Stimulated activated CD4-positive, alpha-beta T cell treated with anti-CD3 and anti-CD28 coated beads, Interleukin-15, amount 100 ng/mL, for 24 hours (primary cell): ENCODE data around the gene EMSY.
"Not testable (repeated sequence)": the region's sequence is repeated elsewhere in the genome, so short reads cannot be mapped to it uniquely, and the experiment has no call there.

Experiments used
- DNase-seq: peaks from one replicate; pipeline ENCODE4 v3.0.0-alpha.2; 2020

The EMSY gene

DNA sequence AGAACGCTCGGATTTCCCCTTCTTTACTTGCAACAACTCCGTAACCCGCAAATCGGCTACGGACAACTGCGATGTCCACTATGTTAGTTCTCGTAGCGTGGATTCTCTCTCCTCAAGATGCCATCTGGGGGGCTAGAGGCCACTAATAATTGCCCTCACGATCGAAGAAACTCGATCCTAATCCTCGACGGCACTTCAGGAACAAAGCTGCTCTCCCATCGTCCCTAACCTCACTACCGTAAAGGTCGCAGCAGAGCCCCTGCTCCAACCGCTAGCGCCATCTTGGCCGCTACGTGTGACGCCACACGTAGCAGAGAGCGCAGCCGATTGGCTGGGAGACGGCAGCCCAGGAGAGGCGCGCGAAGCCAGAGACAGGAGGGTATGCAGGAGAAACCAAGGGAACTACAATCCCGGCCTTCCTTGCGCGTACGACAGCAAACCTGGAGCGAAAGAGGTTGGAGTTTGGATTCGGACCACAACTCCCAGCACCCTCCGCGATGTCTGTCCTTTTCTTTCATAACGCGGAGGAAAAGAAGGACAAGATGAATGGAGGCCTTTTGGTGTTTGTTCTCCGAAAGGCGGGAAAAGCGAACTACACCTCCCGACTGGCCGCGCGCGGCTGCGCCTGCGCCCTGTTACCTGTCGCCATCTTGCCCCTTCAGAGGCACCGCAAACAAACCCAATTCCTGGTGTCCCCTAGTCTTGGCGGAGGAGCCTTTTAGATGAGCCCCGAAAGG, at the start of gene EMSY:
EMSY (plus strand) TSS at position 635 of the 737 bp plus-strand sequence. CDS start 1,921 bp downstream, outside the sequence.
- peak; percentile 93 for DNase-seq

- DNase-seq: no peak
These were observed 49.5 kb upstream of the EMSY start for GRCh38 chr11:76395296-76395695.

DNA sequence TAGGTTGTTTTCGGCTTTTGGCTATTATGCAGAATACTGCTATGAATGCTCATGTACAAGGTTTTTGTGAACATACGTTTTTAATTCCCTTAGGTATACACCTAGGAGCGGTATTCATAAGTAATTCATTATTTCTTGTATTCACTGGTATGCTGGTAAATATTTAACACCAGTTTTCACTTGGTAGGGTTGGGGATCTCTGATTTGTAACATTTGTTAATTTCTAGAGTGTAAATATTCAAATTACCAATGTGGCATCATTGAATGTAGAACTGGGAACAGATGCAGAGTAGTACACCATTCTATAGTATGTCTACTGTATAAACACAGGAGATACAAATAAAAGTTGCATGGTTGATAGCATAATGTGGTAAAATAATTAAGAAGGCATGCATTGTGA, 47.4 kb upstream of the EMSY start:
- no peak for DNase-seq

GRCh38 chr11:76400967-76401366, 43.9 kb upstream of the EMSY start:
- DNase-seq: no peak

GRCh38 chr11:76401484-76401883, 43.3 kb upstream of the EMSY start:
- DNase-seq: not testable (repeated sequence)

DNA sequence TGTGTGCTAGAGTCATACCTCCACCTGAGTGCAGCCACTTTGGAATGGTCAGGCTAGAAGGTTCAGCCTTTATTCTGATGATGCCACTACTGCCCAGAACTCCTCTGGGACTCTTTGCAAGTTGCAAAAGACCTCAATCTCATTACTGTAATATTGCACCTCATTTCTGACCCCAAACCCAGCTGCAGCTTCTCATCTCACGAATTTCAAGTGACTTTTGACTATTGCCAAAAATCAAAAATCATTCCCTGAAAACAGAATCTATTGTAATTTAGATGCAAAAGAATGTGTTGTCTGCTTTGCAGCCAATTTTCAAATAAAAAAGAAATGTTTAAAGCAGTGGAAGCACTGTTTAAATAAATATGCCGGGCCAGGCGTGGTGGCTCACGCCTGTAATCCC, 38.5 kb upstream of the EMSY start:
- no peak for DNase-seq

- DNase-seq: no peak
These were observed 36.5 kb upstream of the EMSY start for GRCh38 chr11:76408171-76408965.

GRCh38 chr11:76410851-76411357, 33.9 kb upstream of the EMSY start:
- DNase-seq: no peak

- no peak for DNase-seq
These were observed 29.7 kb upstream of the EMSY start for GRCh38 chr11:76415073-76415472.

DNA sequence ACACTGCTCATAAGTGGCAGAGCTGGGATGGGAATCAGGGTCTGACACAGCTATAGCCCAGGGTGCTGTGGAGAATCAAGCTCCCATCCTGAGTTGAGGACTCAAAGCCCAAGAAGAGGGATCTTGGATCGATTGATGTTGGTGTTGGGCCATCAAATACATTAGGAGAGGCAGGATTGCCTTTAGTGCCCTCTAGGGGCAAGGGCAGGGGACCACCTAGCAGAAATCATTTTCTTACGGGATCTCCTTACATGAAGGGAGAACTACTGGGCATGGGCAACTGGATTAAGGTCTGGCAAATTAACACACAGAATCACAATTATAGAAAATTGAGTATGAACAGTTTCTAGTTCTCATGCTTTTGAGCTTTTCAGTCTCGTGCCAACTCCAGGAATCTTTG, 24.9 kb upstream of the EMSY start:
- DNase-seq: peak; percentile 20

- DNase-seq: peak; percentile 39
These were observed 20.4 kb upstream of the EMSY start for GRCh38 chr11:76424379-76424778.

GRCh38 chr11:76424891-76425290, 19.9 kb upstream of the EMSY start:
- no peak for DNase-seq

- DNase-seq: no peak
These were observed 18.2 kb upstream of the EMSY start for GRCh38 chr11:76426660-76427059.

- no peak for DNase-seq
These were observed 8.8 kb upstream of the EMSY start for GRCh38 chr11:76436020-76436419.

DNA sequence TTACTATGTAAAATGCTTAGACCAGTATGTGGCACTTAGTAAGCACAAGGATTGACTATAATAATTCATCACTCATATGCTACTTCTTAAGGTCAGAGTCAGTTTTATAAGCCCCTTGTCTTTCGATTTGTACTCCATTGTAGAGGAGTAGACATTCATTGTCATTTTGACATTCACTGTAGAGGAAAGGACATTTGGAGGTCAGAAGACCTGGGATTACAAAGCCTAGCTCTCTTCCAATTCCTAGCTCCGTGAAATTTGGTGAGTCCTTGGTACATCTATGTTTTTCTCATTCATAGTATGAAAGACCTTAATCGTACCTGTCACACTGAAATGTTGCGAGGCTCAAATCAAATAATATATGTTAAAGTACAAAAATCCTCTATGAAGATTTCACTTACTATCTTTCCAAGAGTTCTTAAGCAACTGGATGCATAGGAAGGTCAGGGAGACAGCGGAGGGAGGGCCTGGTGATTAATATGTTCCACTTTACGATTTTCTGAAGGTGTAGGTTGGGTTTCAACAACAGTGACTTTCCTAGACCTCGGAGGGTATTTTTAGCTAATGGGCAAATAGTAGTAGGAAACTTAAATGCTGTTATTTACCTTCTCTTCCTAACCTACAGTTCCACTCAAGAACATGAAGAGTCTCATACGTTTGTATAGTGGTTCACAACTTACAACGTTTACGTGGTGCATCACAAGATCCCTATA, 1.4 kb upstream of the EMSY start:
- DNase-seq: peak; percentile 8

GRCh38 chr11:76444065-76444383, 794 bp upstream of the EMSY start:
- DNase-seq: no peak

DNA sequence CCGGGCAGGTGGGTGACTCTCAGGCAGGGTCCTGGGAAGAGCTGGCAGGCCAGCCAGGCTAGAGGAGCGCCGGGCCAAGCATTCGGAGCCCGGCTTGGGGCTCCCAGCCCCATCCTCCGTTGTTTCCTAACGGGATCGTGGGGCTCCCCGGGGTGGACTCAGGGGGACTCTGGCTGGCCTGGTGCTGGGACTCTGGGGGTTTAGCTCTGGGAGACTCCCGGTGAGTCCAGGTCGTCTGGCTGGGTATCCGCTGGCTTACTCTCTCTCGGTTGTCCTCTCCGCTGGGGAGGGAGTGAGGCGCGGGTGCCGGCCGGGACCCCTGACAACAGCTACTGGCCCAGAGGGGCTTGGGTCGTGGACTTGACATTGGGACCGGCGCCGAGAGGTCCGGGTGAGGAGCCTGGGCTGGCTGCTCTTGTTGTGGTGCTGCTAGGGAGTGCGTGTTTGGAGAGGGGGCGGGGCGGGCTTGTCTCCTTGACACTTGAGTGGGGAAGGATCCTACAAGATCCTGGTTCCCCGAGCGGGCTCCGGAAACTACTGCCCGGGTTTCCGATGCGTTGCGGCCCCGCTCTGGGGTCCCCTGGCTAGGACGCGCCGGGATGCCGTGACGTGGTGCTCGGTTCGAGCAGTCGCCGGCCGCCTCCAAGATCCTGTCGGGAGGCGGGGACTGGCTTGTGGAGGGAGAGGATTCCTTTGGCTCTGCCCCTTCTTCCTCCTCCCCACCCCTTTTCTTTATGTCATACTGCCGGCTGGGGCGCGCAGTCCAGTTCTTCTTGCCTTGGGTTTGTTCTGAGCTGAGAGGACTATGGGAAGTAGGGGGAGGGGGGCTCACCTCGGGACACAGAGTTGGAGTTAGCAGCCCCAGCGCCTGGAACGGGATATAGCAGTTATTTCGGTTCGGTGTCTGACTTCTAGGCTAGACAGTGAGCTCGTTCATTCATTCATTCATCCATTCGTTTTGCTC, 585 bp downstream of the EMSY start:
- DNase-seq: peak; percentile 83

DNA sequence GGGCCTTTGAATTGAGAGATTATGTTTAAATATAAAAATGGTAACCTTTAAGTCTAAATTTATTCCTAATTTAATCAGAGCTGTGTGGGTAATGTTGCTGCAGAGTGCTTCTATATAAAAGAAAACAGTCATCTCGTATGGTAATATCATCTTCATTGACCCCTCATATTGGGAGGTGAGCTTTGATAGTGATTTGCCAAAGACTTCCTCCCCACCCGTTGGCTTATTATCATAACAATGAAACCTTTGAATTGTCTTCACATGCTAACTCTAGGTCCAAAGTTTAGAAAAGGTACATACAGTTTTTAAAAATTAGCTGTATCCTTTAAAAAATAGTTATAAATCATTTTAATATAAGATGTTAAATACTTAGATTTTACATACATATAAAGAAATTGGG, 3.7 kb downstream of the EMSY start:
- no peak for DNase-seq

DNA sequence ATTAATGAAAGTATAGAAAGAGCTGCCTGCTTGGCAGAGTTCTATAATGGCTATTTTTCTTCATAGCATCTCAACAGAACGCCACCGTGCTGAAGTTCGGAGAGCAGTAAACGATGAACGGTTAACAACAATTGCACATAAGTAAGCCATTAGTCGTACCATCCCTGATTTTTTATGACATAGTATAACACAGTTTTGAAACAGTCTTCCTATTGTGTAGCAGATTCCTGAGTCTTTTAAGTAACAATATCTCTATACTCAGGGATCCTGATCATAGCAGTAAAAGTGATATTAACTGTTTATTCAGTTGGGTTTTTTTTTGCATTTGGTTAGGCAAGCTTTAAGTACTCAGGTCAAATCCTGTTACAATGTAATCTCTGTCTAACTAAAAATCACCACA, 8.4 kb downstream of the EMSY start:
- no peak for DNase-seq

GRCh38 chr11:76455331-76455730, 10.5 kb downstream of the EMSY start:
- no peak for DNase-seq

- no peak for DNase-seq
These were observed 11.1 kb downstream of the EMSY start for GRCh38 chr11:76455931-76456330.

- DNase-seq: no peak
These were observed 11.8 kb downstream of the EMSY start for GRCh38 chr11:76456571-76456970.
